ENCODE data around the gene EXOSC2.

- peak; percentile 65 to 85 (median 82) for TF ChIP-seq CTCF (IDR thresholded peaks at IDR 0.05)
- no peak for TF ChIP-seq POLR2A (IDR thresholded peaks at IDR 0.05)
Observed at GRCh38 chr9:130707225-130707976, 13.8 kb downstream of the EXOSC2 start.
